ENCODE results near the gene MCOLN1. TPM values are rescaled to one million over a fixed set of nuclear protein-coding genes. Genes with fewer than 3 reads are reported as not detected.
A peak's percentile ranks its signal among the peaks of the same experiment; 100 is the strongest.

The MCOLN1 gene
- total and polyA plus RNA-seq, 8 donors = 13.0 to 76.6 (median 15.3) TPM

DNA sequence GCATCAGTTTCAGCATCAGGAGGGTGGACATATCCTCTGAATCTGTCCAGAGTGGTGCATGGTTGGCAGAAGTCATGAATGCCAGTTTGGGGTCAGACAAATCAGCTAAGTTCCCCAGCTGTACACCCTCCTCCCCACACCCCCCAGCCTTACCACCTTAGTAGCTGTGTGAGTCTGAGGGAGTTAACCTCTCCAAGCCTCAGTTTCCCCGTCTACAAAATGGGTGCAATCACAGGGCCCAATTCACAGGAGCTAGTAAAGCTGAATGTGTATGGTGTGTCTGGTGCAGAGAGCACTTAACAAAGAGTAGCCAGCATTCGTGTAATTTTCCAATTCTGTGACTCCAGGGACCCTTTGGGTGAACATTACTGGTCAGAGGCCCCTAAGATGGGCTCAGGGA lies 19.9 kb upstream of the MCOLN1 start:
- Histone ChIP-seq H3K4me1 (peaks cover 0 to 34% of the 10 kb centered on the region in 2 donors), H3K9me3 (no peaks in the 10 kb centered on the region), H3K27me3 (peaks cover 8 to 54% of the 10 kb centered on the region in 2 donors), H3K36me3 (no peaks in the 10 kb centered on the region), H3K27ac (no peak overlapping the region), H3K4me3 (no peak overlapping the region)
- TF ChIP-seq, protein P1, sequence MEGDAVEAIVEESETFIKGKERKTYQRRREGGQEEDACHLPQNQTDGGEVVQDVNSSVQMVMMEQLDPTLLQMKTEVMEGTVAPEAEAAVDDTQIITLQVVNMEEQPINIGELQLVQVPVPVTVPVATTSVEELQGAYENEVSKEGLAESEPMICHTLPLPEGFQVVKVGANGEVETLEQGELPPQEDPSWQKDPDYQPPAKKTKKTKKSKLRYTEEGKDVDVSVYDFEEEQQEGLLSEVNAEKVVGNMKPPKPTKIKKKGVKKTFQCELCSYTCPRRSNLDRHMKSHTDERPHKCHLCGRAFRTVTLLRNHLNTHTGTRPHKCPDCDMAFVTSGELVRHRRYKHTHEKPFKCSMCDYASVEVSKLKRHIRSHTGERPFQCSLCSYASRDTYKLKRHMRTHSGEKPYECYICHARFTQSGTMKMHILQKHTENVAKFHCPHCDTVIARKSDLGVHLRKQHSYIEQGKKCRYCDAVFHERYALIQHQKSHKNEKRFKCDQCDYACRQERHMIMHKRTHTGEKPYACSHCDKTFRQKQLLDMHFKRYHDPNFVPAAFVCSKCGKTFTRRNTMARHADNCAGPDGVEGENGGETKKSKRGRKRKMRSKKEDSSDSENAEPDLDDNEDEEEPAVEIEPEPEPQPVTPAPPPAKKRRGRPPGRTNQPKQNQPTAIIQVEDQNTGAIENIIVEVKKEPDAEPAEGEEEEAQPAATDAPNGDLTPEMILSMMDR (IDR thresholded peaks at IDR 0.05) = no peak
- intact Hi-C loops (cut with DNase I) = no loop called here
- no peak for ATAC-seq
- no peak for DNase-seq

DNA sequence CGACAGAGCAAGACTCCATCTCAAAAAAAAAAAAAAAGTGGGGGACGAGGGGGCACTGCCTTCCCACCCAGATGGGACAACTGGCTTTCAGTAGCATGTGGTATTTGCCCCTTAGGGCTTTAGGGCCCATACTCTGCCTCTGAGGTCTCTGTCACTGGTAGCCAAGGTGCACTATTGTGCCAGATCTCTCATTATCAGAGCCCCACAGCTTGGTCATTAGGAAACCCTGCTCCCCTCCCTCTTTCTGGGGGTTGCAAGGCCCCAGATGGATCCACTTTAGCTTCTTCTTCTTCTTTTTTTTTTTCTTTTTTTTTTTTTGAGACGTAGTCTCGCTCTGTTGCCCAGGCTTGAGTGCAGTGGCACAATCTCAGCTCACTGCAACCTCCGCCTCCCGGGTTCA lies 17.7 kb upstream of the MCOLN1 start:
- Histone ChIP-seq H3K9me3 (no peaks in the 10 kb centered on the region), H3K4me3 (no peak overlapping the region), H3K4me1 (peaks cover 0 to 43% of the 10 kb centered on the region in 2 donors), H3K36me3 (no peaks in the 10 kb centered on the region), H3K27ac (no peak overlapping the region), H3K27me3 (peaks cover 8 to 54% of the 10 kb centered on the region in 2 donors)
- TF ChIP-seq, protein P1 (IDR thresholded peaks at IDR 0.05) = no peak
- ATAC-seq (no peak), DNase-seq (no peak)
- intact Hi-C loops (cut with DNase I) = no loop called here

DNA sequence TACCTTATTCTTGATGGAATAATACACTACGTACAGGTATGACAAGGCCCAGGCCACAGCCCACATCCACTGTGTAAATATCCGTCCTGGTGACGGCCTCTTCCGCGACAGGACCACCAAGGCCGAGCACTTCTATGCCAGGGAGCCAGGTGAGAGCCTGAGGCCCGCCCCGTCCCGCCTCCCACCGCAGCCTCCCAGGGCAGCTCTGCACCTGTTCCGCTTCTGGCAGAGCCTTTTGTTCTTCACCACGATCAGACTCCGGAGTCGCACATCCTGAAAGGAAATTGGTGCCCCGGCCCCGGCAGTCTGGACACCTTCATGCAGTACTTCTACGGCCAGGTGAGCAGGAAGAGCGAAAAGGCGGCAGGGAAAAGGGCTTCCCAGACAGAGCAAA lies 17.1 kb upstream of the MCOLN1 start:
- DNase-seq = peak in 1 of 4 donors; percentile 68
- intact Hi-C loops (cut with DNase I) = no loop called here

DNA sequence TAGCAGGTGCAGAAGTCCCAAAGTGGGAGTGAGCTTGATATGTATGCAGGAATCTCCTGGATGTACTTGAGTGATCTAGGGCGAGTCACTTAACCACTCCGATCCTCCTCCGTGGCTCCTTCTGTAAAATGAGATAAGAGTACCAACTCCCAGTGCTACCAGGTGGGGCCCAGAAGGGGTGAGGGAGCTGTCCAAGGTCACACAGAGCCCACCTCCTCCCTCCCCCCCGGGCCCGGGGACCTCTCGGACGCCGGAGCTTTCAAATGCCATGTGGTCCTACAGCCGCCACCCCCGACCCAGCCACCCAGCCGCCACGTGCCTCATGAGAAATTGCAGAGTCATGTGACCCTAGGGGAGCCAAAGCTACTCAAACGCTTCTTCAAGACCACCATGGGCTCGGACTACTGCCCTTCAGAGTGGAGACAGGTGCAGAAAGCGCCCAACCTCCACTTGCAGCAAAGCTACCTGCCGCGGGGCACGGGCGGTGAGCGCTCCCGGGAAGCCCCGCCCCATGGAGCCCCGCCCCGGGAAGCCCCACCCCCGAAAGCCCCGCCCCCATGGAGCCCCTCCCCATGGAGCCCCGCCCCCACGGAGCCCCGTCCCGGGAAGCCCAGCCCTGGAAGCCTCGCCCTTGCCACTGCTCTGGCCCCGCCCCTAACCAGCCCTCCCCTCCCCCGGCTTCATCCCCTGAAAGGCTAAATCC lies 16.6 kb upstream of the MCOLN1 start:
- TF ChIP-seq, protein P1 (IDR thresholded peaks at IDR 0.05) = no peak
- H3K27ac ChIP-seq = no peak overlapping the region
- no peaks in the 10 kb centered on the region for H3K36me3 ChIP-seq
- ATAC-seq (peak; percentile 66), DNase-seq (peak in 2 of 4 donors; percentile 65 to 86)
- peaks cover 3 to 44% of the 10 kb centered on the region in 2 donors for H3K27me3 ChIP-seq
- peaks cover 0 to 39% of the 10 kb centered on the region in 2 donors for H3K4me1 ChIP-seq
- no peaks in the 10 kb centered on the region for H3K9me3 ChIP-seq
- intact Hi-C loops (cut with DNase I) = no loop called here
- H3K4me3 ChIP-seq = peak overlapping the region in 1 of 2 donors; percentile 30

More for the DNA sequence above, 17.1 kb upstream of the MCOLN1 start:
- Histone ChIP-seq H3K4me1 (peaks cover 0 to 43% of the 10 kb centered on the region in 2 donors), H3K27me3 (peaks cover 8 to 50% of the 10 kb centered on the region in 2 donors), H3K27ac (no peak overlapping the region), H3K9me3 (no peaks in the 10 kb centered on the region), H3K4me3 (peak overlapping the region in 1 of 2 donors; percentile 30), H3K36me3 (no peaks in the 10 kb centered on the region)
- ATAC-seq = no peak
- TF ChIP-seq, protein P1 (IDR thresholded peaks at IDR 0.05) = no peak

DNA sequence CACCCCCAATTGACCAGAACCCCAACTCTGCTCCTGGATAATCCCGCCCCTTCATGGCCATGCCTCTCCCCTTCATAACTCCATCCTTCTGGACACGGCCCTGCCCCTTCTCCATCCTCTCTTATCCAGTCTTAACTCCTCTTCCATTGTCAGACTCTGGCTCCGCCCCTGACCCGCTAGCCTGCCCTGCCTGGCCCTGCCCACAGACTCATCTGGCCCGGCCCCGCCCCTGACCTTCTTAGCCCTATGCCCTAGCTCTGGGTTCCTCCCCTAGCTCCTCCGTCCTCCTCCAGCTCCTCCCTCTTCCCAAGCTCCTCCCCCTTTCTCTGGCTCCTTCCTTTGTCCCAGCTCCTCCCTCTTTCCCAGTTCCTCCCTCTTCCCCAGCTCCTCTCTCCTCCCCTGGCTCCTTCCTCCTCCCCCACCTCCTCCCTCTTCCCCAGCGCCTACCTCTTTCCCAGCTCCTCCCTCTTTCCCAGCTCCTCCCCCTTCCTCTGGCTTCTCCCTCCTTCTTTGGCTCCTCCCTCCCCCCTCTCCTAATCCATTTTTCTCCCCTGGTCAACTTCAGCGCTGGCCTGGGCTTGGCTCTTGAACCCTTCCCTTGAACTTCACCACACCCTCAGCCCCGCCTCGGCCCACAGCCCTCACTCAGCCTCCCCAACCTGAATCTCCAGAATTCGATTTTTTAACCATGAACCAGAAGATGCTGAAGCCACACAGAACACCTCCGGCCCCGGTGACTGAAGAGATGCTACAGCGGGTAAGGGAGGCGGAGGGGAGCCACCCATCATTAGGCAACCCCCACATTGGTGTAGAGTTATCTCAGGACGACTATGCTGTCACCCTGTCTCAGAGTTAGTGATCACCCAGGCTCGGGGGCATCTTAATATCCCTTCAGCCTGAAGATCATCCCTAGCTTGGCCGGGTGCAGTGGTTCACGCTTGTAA lies 15.8 kb upstream of the MCOLN1 start:
- no peaks in the 10 kb centered on the region for H3K9me3 ChIP-seq
- peaks cover 0 to 36% of the 10 kb centered on the region in 2 donors for H3K27me3 ChIP-seq
- intact Hi-C loops (cut with DNase I) = no loop called here
- H3K36me3 ChIP-seq = no peaks in the 10 kb centered on the region
- ATAC-seq (peak; percentile 92), DNase-seq (peak in 2 of 4 donors; percentile 92 to 97)
- peak overlapping the region in 1 of 2 donors; percentile 30 for H3K4me3 ChIP-seq
- H3K27ac ChIP-seq = no peak overlapping the region
- TF ChIP-seq, protein P1 (IDR thresholded peaks at IDR 0.05) = no peak
- H3K4me1 ChIP-seq = peaks cover 0 to 34% of the 10 kb centered on the region in 2 donors
